ENCODE results near the gene PTPN4. TPM values are rescaled to one million over a fixed set of nuclear protein-coding genes. Genes with fewer than 3 reads are reported as not detected.

The PTPN4 gene
- total and polyA plus RNA-seq, 2 of the 8 experiments (the other 6 are each of a cell fraction or from before 2014, with no cell fraction given), result 28.5 to 105 TPM

GRCh38 chr2:120016800-120017199 lies 257.1 kb downstream of the PTPN4 start:
- Histone ChIP-seq H2BK15ac (ENCODE audit: low read length) (no peak overlapping the region), H3K27ac (ENCODE audit: low read depth, low read length) (no peak overlapping the region), H3K9me3 (ENCODE audit: insufficient read depth in 2 of 2, low read depth in 1 of 2, low read length in 1 of 2) (no peaks in the 10 kb centered on the region), H3K9ac (replicated peaks in 1 of 4; ENCODE audit: extremely low read depth in 1 of 4, low read depth in 3 of 4, low read length in 3 of 4) (no peak overlapping the region), H3K56ac (replicated peaks; ENCODE audit: insufficient read length, low read depth, low read length) (no peak overlapping the region), H3K36me3 (ENCODE audit: control insufficient read depth in 2 of 4, insufficient read depth in 4 of 4, low read length in 3 of 4) (no peaks in the 10 kb centered on the region; a peak in 2 of 8 replicates), H3K79me2 (ENCODE audit: control insufficient read depth in 1 of 2, insufficient read depth in 2 of 2, low read length in 2 of 2) (peaks cover 5 to 71% of the 10 kb centered on the region in 2 experiments), H3K23ac (ENCODE audit: insufficient read length) (no peak overlapping the region), H3K4me1 (replicated peaks in 1 of 4; ENCODE audit: control insufficient read depth in 3 of 4, insufficient read depth in 4 of 4, low read length in 3 of 4) (peaks cover 0 to 6% (median 2%) of the 10 kb centered on the region in 4 experiments; a peak in 3 of 7 replicates), H3K4ac (replicated peaks; ENCODE audit: insufficient read length, low read depth, low read length) (no peak overlapping the region), H2BK12ac (ENCODE audit: low read depth, low read length) (no peak overlapping the region), H2AK5ac (ENCODE audit: low read depth, low read length) (no peak overlapping the region), H2BK20ac (ENCODE audit: low read length) (no peak overlapping the region), H3K23me2 (ENCODE audit: low read depth, low read length) (no peaks in the 10 kb centered on the region), H3K79me1 (ENCODE audit: low read depth, low read length) (0 out of 2 replicates have a peak, but pooled peaks cover 2% of the 10 kb centered on the region), H3K4me2 (ENCODE audit: insufficient read depth in 1 of 2, low read depth in 2 of 2, low read length in 2 of 2) (peak overlapping the region in 1 of 2 experiments; percentile 16; a peak in 1 of 4 replicates), H4K8ac (ENCODE audit: extremely low read depth, insufficient read depth, low read length) (no peak overlapping the region), H2AFZ (ENCODE audit: low read length) (no peak overlapping the region), H3K4me3 (ENCODE audit: extremely low read depth in 1 of 4, insufficient read depth in 2 of 4, low read depth in 3 of 4, low read length in 4 of 4) (no peak overlapping the region), H4K91ac (replicated peaks; ENCODE audit: insufficient read length, low read length) (no peak overlapping the region), H2BK5ac (ENCODE audit: low read depth, low read length) (no peak overlapping the region), H2BK120ac (replicated peaks; ENCODE audit: low read depth, low read length) (no peak overlapping the region), H3K18ac (ENCODE audit: extremely low read depth, low read length) (no peak overlapping the region), H4K5ac (ENCODE audit: insufficient read length, low read depth, low read length) (no peak overlapping the region), H3K14ac (ENCODE audit: insufficient read length) (no peak overlapping the region), H4K20me1 (replicated peaks in 1 of 2; ENCODE audit: control insufficient read depth in 1 of 2, insufficient read depth in 2 of 2, low read length in 2 of 2) (peaks cover 6 to 7% of the 10 kb centered on the region in 2 experiments), H3K27me3 (replicated peaks in 1 of 4; ENCODE audit: control insufficient read depth in 3 of 4, extremely low read depth in 1 of 4, insufficient read depth in 3 of 4, low read length in 3 of 4) (peaks cover 0 to under 1% (median 0%) of the 10 kb centered on the region in 4 experiments; a peak in 1 of 7 replicates)
- no peak for DNase-seq (ENCODE audit: low read depth in 1 of 2, low spot score in 2 of 2)
- ChIA-PET POLR2A (ENCODE audit: partially characterized antibody) (interaction anchor here (1.1 to 1.4 kb wide), 2 partner anchors 13 to 17 kb away, joined by 4 to 5 read pairs; no protein-coding TSS in a partner anchor), CTCF (ENCODE audit: partially characterized antibody) (interaction anchor here (1.0 kb wide), 1 partner anchor 159 kb away, joined by 3 read pairs; no protein-coding TSS in a partner anchor)
- WGBS, 2 experiments (ENCODE audit: extremely low coverage in 1 of 2, insufficient coverage in 1 of 2, insufficient read length in 1 of 2, insufficient replicate concordance in 2 of 2, low coverage in 1 of 2, low lambda C conversion rate in 2 of 2, missing lambda C conversion rate in 1 of 2), result 89% methylated on average over 3 of the region's 3 CpGs; no CpG with 5 or more reads in 1 of the 2 experiments
- TF ChIP-seq BACH1 (IDR thresholded peaks at IDR 0.05; ENCODE audit: low read length) (no peak), EP300 (IDR thresholded peaks at IDR 0.05; ENCODE audit: borderline replicate concordance in 1 of 2, low read depth in 2 of 2, low read length in 2 of 2) (no peak), CEBPB (IDR thresholded peaks at IDR 0.05; ENCODE audit: low read depth, low read length) (peak; percentile 57; the same call in 1 of the 2 replicates), TEAD4 (IDR thresholded peaks at IDR 0.05; ENCODE audit: low read depth, low read length) (no peak), CTBP2 (IDR thresholded peaks at IDR 0.05; ENCODE audit: borderline replicate concordance, insufficient read depth, insufficient read length, low read length) (no peak), ATF3 (IDR thresholded peaks at IDR 0.05; ENCODE audit: insufficient read depth, low read depth, low read length) (no peak), NRF1 (IDR thresholded peaks at IDR 0.05; ENCODE audit: low read depth, low read length) (no peak)
- no peak for FAIRE-seq

All from H1 (cell line).